H1 (cell line): ENCODE data around the gene MUC16. TPM values are rescaled to one million over a fixed set of nuclear protein-coding genes. Genes with fewer than 3 reads are reported as not detected.

Source experiments
- ASH2L ChIP-seq: fragments of 200-600, 300-600 bp; sonication (generic); IDR thresholded peaks from one replicate; pipeline ENCODE4 v1.7.1; 2017; ENCODE audit warnings: low read length
- CHD7 ChIP-seq: fragments of 300-600 bp; sonication (generic); IDR thresholded peaks from 2 replicates; pipeline ENCODE4 v1.7.1; 2012; ENCODE audit warnings: low read length, moderate library complexity, mild to moderate bottlenecking, inconsistent platforms; ENCODE audit not compliant: insufficient replicate concordance
- E2F6 ChIP-seq: IDR thresholded peaks from 2 replicates; pipeline ENCODE4 v1.6.1; 2012; ENCODE audit warnings: inconsistent platforms
- GABPA ChIP-seq: IDR thresholded peaks from 2 replicates; pipeline ENCODE4 v1.6.1; 2011; ENCODE audit warnings: mild to moderate bottlenecking, low read length, moderate library complexity, borderline replicate concordance; ENCODE audit not compliant: insufficient read depth
- GTF2F1 ChIP-seq: IDR thresholded peaks from 2 replicates; pipeline ENCODE4 v1.6.1; 2012; ENCODE audit warnings: low read depth, low read length, improper control_type of control experiment, borderline replicate concordance
- JUND ChIP-seq: IDR thresholded peaks from 2 replicates; pipeline ENCODE4 v1.6.1; 2011; ENCODE audit warnings: mild to moderate bottlenecking, improper control_type of control experiment, low read length
- KDM1A ChIP-seq: fragments of 200-600, 300-600 bp; sonication (generic); IDR thresholded peaks from 2 replicates; pipeline ENCODE4 v1.7.1; 2016; ENCODE audit warnings: mild to moderate bottlenecking, low read length, borderline replicate concordance
- RNF2 ChIP-seq: fragments of 200-900, 300-1000 bp; sonication (generic); IDR thresholded peaks from 2 replicates; pipeline ENCODE4 v1.7.1; 2016; ENCODE audit warnings: borderline replicate concordance, low read depth, mild to moderate bottlenecking, antibody characterized with exemption, low read length; ENCODE audit not compliant: poor library complexity, severe bottlenecking; ENCODE audit errors: missing control alignments
- TEAD4 ChIP-seq: IDR thresholded peaks from 2 replicates; pipeline ENCODE4 v1.6.1; 2012; ENCODE audit warnings: low read depth, low read length, inconsistent platforms, mixed read lengths
- YY1 ChIP-seq: IDR thresholded peaks from 2 replicates; pipeline ENCODE4 v1.6.1; 2011; ENCODE audit warnings: low read depth, mild to moderate bottlenecking, low read length
- polyA plus RNA-seq, 7 experiments: library from polyadenylated mRNA; depleted of rRNA in 3 of 7; stranded (reverse) in 5 of 7; unstranded in 2 of 7; fragments of >200 nt in 5 of 7; fragments of 200-250 nt in 2 of 7; gene quantifications; 1 replicate in 5 of 7; 2 replicates in 1 of 7; 4 replicates in 1 of 7; pipeline versions ENCODE4 v1.2.1 to v1.2.3, GENCODE V29; 2011 to 2013; ENCODE audit warnings: missing spikeins in 2 of 7, mixed read lengths in 2 of 7
- total RNA-seq: library from RNA; stranded (reverse); fragmentation: NEBNext Ultra II Directional; extraction: Animal tissue kit (Norgen Biotek cat#: 25700); gene quantifications from 2 replicates; pipeline ENCODE4 v1.2.1, GENCODE V29; 2021

Gene MUC16
- total and polyA plus RNA-seq, 2 of the 8 experiments (the other 6 are each of a cell fraction or from before 2014, with no cell fraction given), result 0.17 to 0.60 TPM

GRCh38 chr19:9010693-9011092 lies 484 bp upstream of the MUC16 start (continued):
- TF ChIP-seq CHD7 (no peak), GABPA (no peak), RNF2 (no peak), TEAD4 (no peak), ASH2L (no peak), E2F6 (no peak), JUND (no peak), KDM1A (no peak), YY1 (no peak), GTF2F1 (no peak)
